Measurements from ENCODE around the gene SGK1.
A peak's percentile ranks its signal among the peaks of the same experiment; 100 is the strongest.
"Not testable (repeated sequence)": the region's sequence is repeated elsewhere in the genome, so short reads cannot be mapped to it uniquely, and the experiment has no call there.

SGK1 gene

GRCh38 chr6:134261766-134262165, 56.1 kb downstream of the SGK1 start:
- H3K4me3 ChIP-seq (ENCODE audit: low read depth, low read length) = no peak overlapping the region
- in situ Hi-C loops (cut with HindIII; ENCODE audit: low sequenced_read_pairs) = no loop called here
- TF ChIP-seq CTCF (IDR thresholded peaks at IDR 0.05; ENCODE audit: low read depth, low read length) = no peak
- no peak for DNase-seq (ENCODE audit: low read depth, low spot score)

- in situ Hi-C loops (cut with HindIII; ENCODE audit: low sequenced_read_pairs) = no loop called here
- no peak for DNase-seq (ENCODE audit: low read depth, low spot score)
- no peak for TF ChIP-seq CTCF (IDR thresholded peaks at IDR 0.05; ENCODE audit: low read depth, low read length)
- H3K4me3 ChIP-seq (ENCODE audit: low read depth, low read length) = no peak overlapping the region
Observed at GRCh38 chr6:134258849-134259306, 59.0 kb downstream of the SGK1 start.

- H3K4me3 ChIP-seq (ENCODE audit: low read depth, low read length) = no peak overlapping the region
- TF ChIP-seq CTCF (IDR thresholded peaks at IDR 0.05; ENCODE audit: low read depth, low read length) = no peak
- in situ Hi-C loops (cut with HindIII; ENCODE audit: low sequenced_read_pairs) = no loop called here
- no peak for DNase-seq (ENCODE audit: low read depth, low spot score)
Observed at GRCh38 chr6:134257516-134257915, 60.4 kb downstream of the SGK1 start.

- DNase-seq (ENCODE audit: low read depth, low spot score) = no peak
- in situ Hi-C loops (cut with HindIII; ENCODE audit: low sequenced_read_pairs) = no loop called here
- TF ChIP-seq CTCF (IDR thresholded peaks at IDR 0.05; ENCODE audit: low read depth, low read length) = no peak
- H3K4me3 ChIP-seq (ENCODE audit: low read depth, low read length) = no peak overlapping the region
Observed at GRCh38 chr6:134256862-134257261, 61.0 kb downstream of the SGK1 start.

GRCh38 chr6:134255280-134255679, 62.6 kb downstream of the SGK1 start:
- DNase-seq (ENCODE audit: low read depth, low spot score); in situ Hi-C loops (cut with HindIII; ENCODE audit: low sequenced_read_pairs); H3K4me3 ChIP-seq (ENCODE audit: low read depth, low read length): not testable (repeated sequence)

- no peak for TF ChIP-seq CTCF (IDR thresholded peaks at IDR 0.05; ENCODE audit: low read depth, low read length)
- no peak for DNase-seq (ENCODE audit: low read depth, low spot score)
- in situ Hi-C loops (cut with HindIII; ENCODE audit: low sequenced_read_pairs) = no loop called here
- H3K4me3 ChIP-seq (ENCODE audit: low read depth, low read length) = no peak overlapping the region
Observed at GRCh38 chr6:134254118-134254517, 63.8 kb downstream of the SGK1 start.

- no peak overlapping the region for H3K4me3 ChIP-seq (ENCODE audit: low read depth, low read length)
- no peak for TF ChIP-seq CTCF (IDR thresholded peaks at IDR 0.05; ENCODE audit: low read depth, low read length)
- in situ Hi-C loops (cut with HindIII; ENCODE audit: low sequenced_read_pairs) = no loop called here
- DNase-seq (ENCODE audit: low read depth, low spot score) = peak; percentile 60
Observed at GRCh38 chr6:134253681-134254080, 64.2 kb downstream of the SGK1 start.
